OCI-LY7 (cell line): ENCODE measurements around the gene SERINC5.
"Not testable (repeated sequence)": the region's sequence is repeated elsewhere in the genome, so short reads cannot be mapped to it uniquely, and the experiment has no call there.

Experiments used
- CTCF ChIP-seq: fragments of 200-600 bp; sonication (generic); conservative IDR thresholded peaks from 2 replicates; pipeline ENCODE4 v1.5.1; 2014; ENCODE audit warnings: mild to moderate bottlenecking, antibody characterized with exemption, low read length, moderate library complexity, mixed read lengths
- EZH2phosphoT487 ChIP-seq: fragments of 200-600 bp; sonication (generic); IDR thresholded peaks from 2 replicates; pipeline ENCODE4 v1.6.1; 2018; ENCODE audit warnings: low read depth, borderline replicate concordance, mild to moderate bottlenecking, mixed run types, antibody characterized with exemption, low read length, moderate library complexity, mixed read lengths

GRCh38 chr5:80270543-80270942, 14.7 kb upstream of the SERINC5 start:
- TF ChIP-seq CTCF, EZH2phosphoT487: not testable (repeated sequence)
